Measurements from ENCODE around the gene RNF215.
"Not testable (repeated sequence)": the region's sequence is repeated elsewhere in the genome, so short reads cannot be mapped to it uniquely, and the experiment has no call there.

The RNF215 gene

GRCh38 chr22:30344447-30345200 lies 42.6 kb downstream of the RNF215 start:
- TF ChIP-seq, protein P1, sequence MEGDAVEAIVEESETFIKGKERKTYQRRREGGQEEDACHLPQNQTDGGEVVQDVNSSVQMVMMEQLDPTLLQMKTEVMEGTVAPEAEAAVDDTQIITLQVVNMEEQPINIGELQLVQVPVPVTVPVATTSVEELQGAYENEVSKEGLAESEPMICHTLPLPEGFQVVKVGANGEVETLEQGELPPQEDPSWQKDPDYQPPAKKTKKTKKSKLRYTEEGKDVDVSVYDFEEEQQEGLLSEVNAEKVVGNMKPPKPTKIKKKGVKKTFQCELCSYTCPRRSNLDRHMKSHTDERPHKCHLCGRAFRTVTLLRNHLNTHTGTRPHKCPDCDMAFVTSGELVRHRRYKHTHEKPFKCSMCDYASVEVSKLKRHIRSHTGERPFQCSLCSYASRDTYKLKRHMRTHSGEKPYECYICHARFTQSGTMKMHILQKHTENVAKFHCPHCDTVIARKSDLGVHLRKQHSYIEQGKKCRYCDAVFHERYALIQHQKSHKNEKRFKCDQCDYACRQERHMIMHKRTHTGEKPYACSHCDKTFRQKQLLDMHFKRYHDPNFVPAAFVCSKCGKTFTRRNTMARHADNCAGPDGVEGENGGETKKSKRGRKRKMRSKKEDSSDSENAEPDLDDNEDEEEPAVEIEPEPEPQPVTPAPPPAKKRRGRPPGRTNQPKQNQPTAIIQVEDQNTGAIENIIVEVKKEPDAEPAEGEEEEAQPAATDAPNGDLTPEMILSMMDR (IDR thresholded peaks at IDR 0.05; ENCODE audit: low read depth, low read length), result no peak
- no peak overlapping the region for H3K4me3 ChIP-seq (replicated peaks in 1 of 2; ENCODE audit: low read depth in 2 of 2, low read length in 2 of 2)
- DNase-seq (ENCODE audit: low read depth in 2 of 2), result no peak

DNA sequence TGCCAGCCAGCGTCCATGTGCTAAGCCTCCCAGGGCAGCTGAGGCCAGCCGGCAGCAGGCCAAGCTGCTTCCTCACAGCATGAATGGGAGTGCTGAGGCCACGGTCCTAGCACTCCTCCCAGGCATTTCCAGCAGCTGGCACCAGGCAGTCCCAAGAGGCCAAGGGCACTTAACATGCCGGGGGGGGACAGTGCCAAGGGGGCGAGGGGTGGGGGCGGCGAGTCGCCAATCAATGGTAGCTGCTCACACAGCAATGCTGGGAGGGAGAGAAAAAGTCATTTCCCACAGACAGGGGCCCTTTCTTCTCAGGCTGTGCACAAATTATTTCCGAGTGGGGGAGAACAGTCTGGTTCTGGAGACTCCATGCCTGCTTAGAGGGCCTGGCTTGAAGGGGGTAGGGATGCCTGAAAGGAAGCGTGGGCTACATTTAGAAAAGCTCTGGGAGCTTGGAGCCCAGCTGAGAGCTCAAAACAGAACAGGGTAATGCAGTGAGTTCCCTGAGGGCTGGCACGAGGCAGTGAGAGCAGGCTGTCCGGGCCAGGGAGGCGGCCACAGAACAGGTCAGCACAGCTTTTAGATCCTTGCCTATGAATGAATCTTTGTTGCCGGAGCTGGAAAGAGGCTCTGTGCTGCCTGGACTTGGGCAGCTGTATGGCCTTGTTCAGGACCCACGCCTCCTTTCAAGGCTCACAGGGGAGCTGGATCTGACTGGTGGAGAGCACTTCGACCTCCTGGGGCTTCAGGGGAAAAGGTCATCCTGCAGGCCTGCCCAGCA lies 46.1 kb downstream of the RNF215 start:
- no peak for DNase-seq (ENCODE audit: low read depth in 2 of 2)
- H3K4me3 ChIP-seq (replicated peaks in 1 of 2; ENCODE audit: low read depth in 2 of 2, low read length in 2 of 2), result no peak overlapping the region
- TF ChIP-seq, protein P1 (IDR thresholded peaks at IDR 0.05; ENCODE audit: low read depth, low read length), result no peak

GRCh38 chr22:30338802-30339201 lies 48.4 kb downstream of the RNF215 start:
- TF ChIP-seq, protein P1 (IDR thresholded peaks at IDR 0.05; ENCODE audit: low read depth, low read length), result no peak
- DNase-seq (ENCODE audit: low read depth in 2 of 2), result no peak
- H3K4me3 ChIP-seq (replicated peaks in 1 of 2; ENCODE audit: low read depth in 2 of 2, low read length in 2 of 2), result no peak overlapping the region

- not testable (repeated sequence) for DNase-seq (ENCODE audit: low read depth in 2 of 2); H3K4me3 ChIP-seq (replicated peaks in 1 of 2; ENCODE audit: low read depth in 2 of 2, low read length in 2 of 2)
Observed at GRCh38 chr22:30338341-30338740, 48.9 kb downstream of the RNF215 start.

GRCh38 chr22:30337461-30337778 lies 49.8 kb downstream of the RNF215 start:
- H3K4me3 ChIP-seq (replicated peaks in 1 of 2; ENCODE audit: low read depth in 2 of 2, low read length in 2 of 2), result no peak overlapping the region
- TF ChIP-seq, protein P1 (IDR thresholded peaks at IDR 0.05; ENCODE audit: low read depth, low read length), result no peak
- no peak for DNase-seq (ENCODE audit: low read depth in 2 of 2)

- H3K4me3 ChIP-seq (replicated peaks in 1 of 2; ENCODE audit: low read depth in 2 of 2, low read length in 2 of 2), result no peak overlapping the region
- no peak for DNase-seq (ENCODE audit: low read depth in 2 of 2)
- TF ChIP-seq, protein P1 (IDR thresholded peaks at IDR 0.05; ENCODE audit: low read depth, low read length), result no peak
Observed at GRCh38 chr22:30336752-30337460, 50.3 kb downstream of the RNF215 start.

DNA sequence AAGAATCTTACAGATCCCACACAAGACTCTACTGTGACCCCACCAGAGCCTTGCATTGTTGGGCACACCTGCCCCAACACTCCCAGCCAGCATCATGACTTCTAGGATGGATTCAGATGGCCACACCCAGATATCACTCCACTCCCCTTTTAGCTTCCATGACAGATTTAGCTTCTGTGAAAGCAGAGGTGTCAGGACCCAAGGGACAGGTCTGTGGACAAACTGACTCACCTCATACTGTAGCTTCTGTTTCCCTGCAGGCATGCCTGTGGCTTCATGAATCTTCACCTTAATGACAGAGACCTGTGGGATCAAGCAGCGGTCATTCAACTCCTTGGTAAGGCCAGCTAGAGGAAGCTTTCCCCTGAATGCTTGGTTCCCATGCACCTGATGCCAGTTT lies 52.0 kb downstream of the RNF215 start:
- H3K4me3 ChIP-seq (replicated peaks in 1 of 2; ENCODE audit: low read depth in 2 of 2, low read length in 2 of 2), result no peak overlapping the region
- no peak for DNase-seq (ENCODE audit: low read depth in 2 of 2)
- TF ChIP-seq, protein P1 (IDR thresholded peaks at IDR 0.05; ENCODE audit: low read depth, low read length), result no peak

Measured in cardiac fibroblast (primary cell).